Neural cell (in vitro differentiated cells): ENCODE data around the gene DDX51. TPM values are rescaled to one million over a fixed set of nuclear protein-coding genes. Genes with fewer than 3 reads are reported as not detected.

Source experiments
- H2AFZ ChIP-seq: fragments of 200-600, 300-800 bp; sonication (generic), shearing (Covaris generic); 2 replicates; pipeline ENCODE4 v1.6.0; 2014; ENCODE audit warnings: low read depth, mild to moderate bottlenecking, antibody characterized with exemption, low read length, moderate library complexity
- H3F3A ChIP-seq: fragments of 200-600 bp; shearing (Covaris generic); 2 replicates; pipeline ENCODE4 v1.6.1; 2016; ENCODE audit warnings: mild to moderate bottlenecking, moderate library complexity, mixed read lengths, antibody characterized with exemption, low read length; ENCODE audit not compliant: insufficient read depth, poor library complexity, severe bottlenecking
- H3K27ac ChIP-seq: fragments of 200-600, 300-800 bp; sonication (generic), shearing (Covaris generic); 2 replicates; pipeline ENCODE4 v1.5.1; 2014; ENCODE audit warnings: mild to moderate bottlenecking, low read length, moderate library complexity
- H3K27me3 ChIP-seq: fragments of 300-800, 200-600 bp; sonication (generic), shearing (Covaris generic); 2 replicates; pipeline ENCODE4 v1.6.0; 2014; ENCODE audit warnings: mild to moderate bottlenecking, low read depth, low read length, moderate library complexity; ENCODE audit not compliant: insufficient read depth
- H3K36me3 ChIP-seq: fragments of 300-800, 200-600 bp; sonication (generic), shearing (Covaris generic); 2 replicates; pipeline ENCODE4 v1.5.1; 2014; ENCODE audit warnings: mild to moderate bottlenecking, antibody characterized with exemption, low read length, moderate library complexity; ENCODE audit not compliant: insufficient read depth
- H3K4me2 ChIP-seq: fragments of 300-800, 200-600 bp; sonication (generic), shearing (Covaris generic); 2 replicates; pipeline ENCODE4 v1.6.0; 2014; ENCODE audit warnings: mild to moderate bottlenecking, low read length
- H3K4me3 ChIP-seq: fragments of 300-800, 200-600 bp; sonication (generic), shearing (Covaris generic); 2 replicates; pipeline ENCODE4 v1.5.1; 2014; ENCODE audit warnings: mild to moderate bottlenecking, low read length, moderate library complexity
- H3K79me2 ChIP-seq: fragments of 200-600 bp; shearing (Covaris generic); replicated peaks from 2 replicates; pipeline ENCODE4 v1.6.0; 2014; ENCODE audit warnings: mild to moderate bottlenecking, low read length, moderate library complexity; ENCODE audit not compliant: insufficient read depth
- H3K9ac ChIP-seq: fragments of 300-800, 200-600 bp; sonication (generic), shearing (Covaris generic); 2 replicates; pipeline ENCODE4 v1.6.1; 2016; ENCODE audit warnings: mild to moderate bottlenecking, low read length, mixed read lengths
- H3K9me2 ChIP-seq: fragments of 200-600 bp; shearing (Covaris generic); 2 replicates; pipeline ENCODE4 v1.6.1; 2016; ENCODE audit warnings: mild to moderate bottlenecking, low read length, mixed read lengths; ENCODE audit not compliant: insufficient read depth
- H3K9me3 ChIP-seq: fragments of 200-600, 300-800 bp; sonication (generic), shearing (Covaris generic); 2 replicates; pipeline ENCODE4 v1.6.1; 2016; ENCODE audit warnings: mild to moderate bottlenecking, mixed run types, low read length, moderate library complexity, mixed read lengths
- H4K20me1 ChIP-seq: fragments of 200-600 bp; shearing (Covaris generic); 2 replicates; pipeline ENCODE4 v1.6.1; 2016; ENCODE audit warnings: mild to moderate bottlenecking, mixed run types; ENCODE audit not compliant: insufficient read depth
- CTCF ChIP-seq: fragments of 450-650 bp; IDR thresholded peaks from 2 replicates; pipeline ENCODE4 v1.5.1; 2014; ENCODE audit warnings: antibody characterized with exemption, mild to moderate bottlenecking, moderate library complexity; ENCODE audit not compliant: poor library complexity, severe bottlenecking
- EP300 ChIP-seq: fragments of 450-650 bp; conservative IDR thresholded peaks from 2 replicates; pipeline ENCODE4 v1.6.1; 2014; ENCODE audit warnings: antibody characterized with exemption, mild to moderate bottlenecking, moderate library complexity; ENCODE audit not compliant: poor library complexity, severe bottlenecking
- EZH2 ChIP-seq: fragments of 200-600, 300-800 bp; shearing (Covaris generic), sonication (generic); IDR thresholded peaks from 2 replicates; pipeline ENCODE4 v1.6.1; 2014; ENCODE audit warnings: antibody characterized with exemption, low read length, borderline replicate concordance, mild to moderate bottlenecking; ENCODE audit not compliant: insufficient read depth, poor library complexity, severe bottlenecking
- MXI1 ChIP-seq: fragments of 450-650 bp; conservative IDR thresholded peaks from 2 replicates; pipeline ENCODE4 v1.6.1; 2014; ENCODE audit warnings: antibody characterized with exemption, mild to moderate bottlenecking; ENCODE audit not compliant: poor library complexity, severe bottlenecking
- POLR2AphosphoS5 ChIP-seq: IDR thresholded peaks from 2 replicates; pipeline ENCODE4 v1.6.1; 2012
- RAD21 ChIP-seq: fragments of 450-650 bp; conservative IDR thresholded peaks from 2 replicates; pipeline ENCODE4 v1.6.1; 2014; ENCODE audit warnings: antibody characterized with exemption, mild to moderate bottlenecking, moderate library complexity
- REST ChIP-seq: IDR thresholded peaks from 2 replicates; pipeline ENCODE4 v1.6.1; 2012; ENCODE audit warnings: borderline replicate concordance
- SMC3 ChIP-seq: fragments of 450-650 bp; conservative IDR thresholded peaks from 2 replicates; pipeline ENCODE4 v1.6.1; 2014; ENCODE audit warnings: antibody characterized with exemption, mild to moderate bottlenecking, moderate library complexity; ENCODE audit not compliant: poor library complexity
- TAF1 ChIP-seq: IDR thresholded peaks from 2 replicates; pipeline ENCODE4 v1.6.1; 2012; ENCODE audit warnings: low read depth
- polyA plus RNA-seq: library from polyadenylated mRNA; depleted of rRNA; stranded (reverse); fragments of >200 nt; gene quantifications from 2 replicates; pipeline ENCODE4 v1.2.3, GENCODE V29; 2014

DDX51 gene
- polyA plus RNA-seq, 1 donor from 2014 or later = 17.6 TPM

- Histone ChIP-seq H3K9me2 (no peaks in the 10 kb centered on the region), H3K9me3 (no peaks in the 10 kb centered on the region), H3K27ac (no peak overlapping the region), H4K20me1 (no peaks in the 10 kb centered on the region), H3K27me3 (no peaks in the 10 kb centered on the region), H3K9ac (no peak overlapping the region), H3K36me3 (no peaks in the 10 kb centered on the region), H3K4me2 (no peak overlapping the region), H3K79me2 (no peaks in the 10 kb centered on the region), H2AFZ (no peak overlapping the region), H3F3A (no peaks in the 10 kb centered on the region), H3K4me3 (no peak overlapping the region)
- no peak for TF ChIP-seq REST
- no peak for TF ChIP-seq MXI1
- TF ChIP-seq EP300 = no peak
- TF ChIP-seq EZH2 = no peak
- no peak for TF ChIP-seq RAD21
- TF ChIP-seq CTCF = no peak
- TF ChIP-seq SMC3 = no peak
- TF ChIP-seq TAF1 = no peak
- no peak for TF ChIP-seq POLR2AphosphoS5
Observed at GRCh38 chr12:132115500-132115899, 28.6 kb downstream of the DDX51 start.

GRCh38 chr12:132114667-132115066, 29.5 kb downstream of the DDX51 start:
- no peaks in the 10 kb centered on the region for H3K79me2 ChIP-seq
- H3K36me3 ChIP-seq = no peaks in the 10 kb centered on the region
- H3K4me2 ChIP-seq = no peak overlapping the region
- H3K9me2 ChIP-seq = no peaks in the 10 kb centered on the region
- H3K27ac ChIP-seq = no peak overlapping the region
- no peaks in the 10 kb centered on the region for H3F3A ChIP-seq
- no peak for TF ChIP-seq MXI1
- no peak for TF ChIP-seq POLR2AphosphoS5
- no peak for TF ChIP-seq RAD21
- TF ChIP-seq TAF1 = no peak
- TF ChIP-seq EP300 = no peak
- no peak for TF ChIP-seq REST
- TF ChIP-seq EZH2 = no peak
- no peak for TF ChIP-seq SMC3
- no peak for TF ChIP-seq CTCF
- no peaks in the 10 kb centered on the region for H3K9me3 ChIP-seq
- no peaks in the 10 kb centered on the region for H3K27me3 ChIP-seq
- no peak overlapping the region for H3K9ac ChIP-seq
- H3K4me3 ChIP-seq = no peak overlapping the region
- no peak overlapping the region for H2AFZ ChIP-seq
- H4K20me1 ChIP-seq = no peaks in the 10 kb centered on the region
